ENCODE data around the gene PIGU. TPM values are rescaled to one million over a fixed set of nuclear protein-coding genes. Genes with fewer than 3 reads are reported as not detected.

The PIGU gene
- total RNA-seq, 1 experiment from 2014 or later: 32.8 TPM

- Histone ChIP-seq H3K9ac (ENCODE audit: extremely low read depth, insufficient read length, low read length) (no peak overlapping the region), H3K79me1 (ENCODE audit: insufficient read depth, low read depth, low read length, poor library complexity, severe bottlenecking) (no peaks in the 10 kb centered on the region), H2BK5ac (ENCODE audit: insufficient read length, low read length) (no peak overlapping the region), H4K91ac (ENCODE audit: insufficient read length, low read depth, low read length) (no peak overlapping the region), H3T11ph (ENCODE audit: low read length) (no peak overlapping the region), H3K4me2 (ENCODE audit: insufficient read depth, insufficient read length, low read length) (peak overlapping the region; percentile 62), H3K9me3 (ENCODE audit: control insufficient read depth, low read depth, low read length) (no peaks in the 10 kb centered on the region), H2AFZ (ENCODE audit: low read length) (no peak overlapping the region), H3K4me1 (ENCODE audit: insufficient read depth, low read length) (no peaks in the 10 kb centered on the region), H3K79me2 (ENCODE audit: insufficient read depth, low read length) (no peaks in the 10 kb centered on the region), H3K14ac (ENCODE audit: insufficient read depth, low read length) (no peak overlapping the region), H3K56ac (ENCODE audit: insufficient read length, low read depth, low read length) (no peak overlapping the region), H2BK20ac (ENCODE audit: low read depth, low read length, poor library complexity, severe bottlenecking) (no peak overlapping the region), H2BK12ac (ENCODE audit: insufficient read length, low read depth, low read length) (no peak overlapping the region), H4K20me1 (ENCODE audit: control insufficient read depth, insufficient read depth, insufficient read length) (no peaks in the 10 kb centered on the region), H3K23me2 (ENCODE audit: insufficient read length, low read depth, low read length, poor library complexity, severe bottlenecking) (peaks cover 15% of the 10 kb centered on the region), H3K4ac (ENCODE audit: low read depth, low read length) (no peak overlapping the region), H3K18ac (ENCODE audit: insufficient read length, low read depth, low read length) (no peak overlapping the region), H4K8ac (replicated peaks; ENCODE audit: insufficient read length, low read depth, low read length) (no peak overlapping the region), H3K27ac (ENCODE audit: insufficient read length, low read depth, low read length) (no peak overlapping the region), H4K5ac (ENCODE audit: insufficient read length, low read depth, low read length) (no peak overlapping the region), H2BK120ac (ENCODE audit: low read depth, low read length, poor library complexity, severe bottlenecking) (no peak overlapping the region), H2AK5ac (ENCODE audit: insufficient read length, low read length) (no peak overlapping the region), H3K23ac (ENCODE audit: insufficient read length, low read depth, low read length) (no peak overlapping the region), H2BK15ac (ENCODE audit: low read depth, low read length) (no peak overlapping the region), H3K27me3 (ENCODE audit: insufficient read depth, low read length) (peaks cover 9% of the 10 kb centered on the region; the same call in 1 of the 2 replicates)
- Mint-ChIP-seq H3K4me1 (peaks cover 14 to 19% of the 10 kb centered on the region in 2 experiments), H3K27ac (no peak overlapping the region), H3K36me3 (ENCODE audit: insufficient read depth in 1 of 3, low read depth in 3 of 3) (peaks cover 0 to 14% (median 0%) of the 10 kb centered on the region in 3 experiments; a peak in 2 of 7 replicates), H3K27me3 (ENCODE audit: low read depth) (peaks cover 49% of the 10 kb centered on the region), H3K9me3 (no peaks in the 10 kb centered on the region), H3K4me3 (peak overlapping the region; percentile 62 to 81)
- no peak for TF ChIP-seq CTCF (conservative IDR thresholded peaks at IDR 0.05)
- no peak for DNase-seq
Observed at GRCh38 chr20:34710568-34710839, 33.6 kb upstream of the PIGU start.
